A549 (cell line): Measurements from ENCODE around the gene NEAT1. TPM values are rescaled to one million over a fixed set of nuclear protein-coding genes. Genes with fewer than 3 reads are reported as not detected.
A peak's percentile ranks its signal among the peaks of the same experiment; 100 is the strongest.

Experiments
- ATAC-seq, 2 experiments: fragments of 200-7000 bp in 1 of 2; fragments of >200 bp in 1 of 2; cut with Nextera tagmentation in 1 of 2; cut with Tn5 transposase in 1 of 2; 3 replicates each; pipeline versions ENCODE4 v1.8.0 to v1.9.1; 2018 to 2020; ENCODE audit warnings: mild to moderate bottlenecking in 1 of 2, moderate library complexity in 1 of 2
- CTCF ChIA-PET: fragments of 300-600 bp; sonication (Branson Sonifier 250); formaldehyde crosslinking; extraction: SDS; loops from one replicate; lab custom pipeline; 2021; ENCODE audit warnings: antibody characterized with exemption, inconsistent platforms; lab: Yijun Ruan, JAX
- POLR2A ChIA-PET: fragments of 350-600 bp; formaldehyde crosslinking; extraction: SDS; loops from one replicate; lab custom pipeline; 2021; ENCODE audit warnings: antibody characterized with exemption, inconsistent platforms; lab: Yijun Ruan, JAX
- DNase-seq, 2 experiments: peaks; one replicate each; pipeline versions ENCODE4 v3.0.0 to v3.0.0-alpha.2; 2011 to 2016; ENCODE audit warnings: low read depth in 1 of 2, low spot score in 1 of 2
- FAIRE-seq: peaks from 2 replicates; lab custom pipeline; 2011; peaks lifted over from hg19 to GRCh38; lab: Jason Lieb, UNC
- H3K27ac ChIP-seq, 2 experiments: fragments of >200 bp; sonication (Bioruptor Twin); formaldehyde crosslinking; 3 replicates each; pipeline ENCODE4 v1.5.1; 2016 to 2017
- H3K4me1 ChIP-seq: fragments of >200 bp; sonication (Bioruptor Twin); formaldehyde crosslinking; 3 replicates; pipeline ENCODE4 v1.6.1; 2016
- H3K4me2 ChIP-seq: fragments of >200 bp; sonication (Bioruptor Twin); formaldehyde crosslinking; 3 replicates; pipeline ENCODE4 v1.6.1; 2016
- H3K4me3 ChIP-seq: fragments of >200 bp; sonication (Bioruptor Twin); formaldehyde crosslinking; 3 replicates; pipeline ENCODE4 v1.5.1; 2016
- H3K9me3 ChIP-seq: fragments of >200 bp; sonication (Bioruptor Twin); formaldehyde crosslinking; 3 replicates; pipeline ENCODE4 v1.6.1; 2016
- BHLHE40 ChIP-seq: IDR thresholded peaks from 2 replicates; pipeline ENCODE4 v1.6.1; 2012; ENCODE audit warnings: low read depth, low read length, inconsistent platforms
- CBX8 ChIP-seq: fragments of 200-600 bp; sonication (generic); IDR thresholded peaks from 2 replicates; pipeline ENCODE4 v1.6.1; 2016
- CEBPB ChIP-seq, 2 experiments: fragments of >200 bp in 1 of 2; sonication (Bioruptor Twin) in 1 of 2; formaldehyde crosslinking in 1 of 2; IDR thresholded peaks; 2 replicates each; pipeline ENCODE4 v1.6.1; 2012 to 2016
- CHD2 ChIP-seq: fragments of 150-350 bp; IDR thresholded peaks from 2 replicates; pipeline ENCODE4 v1.6.1; 2014; ENCODE audit warnings: low read length; ENCODE audit not compliant: partially characterized antibody
- FOSB ChIP-seq: fragments of 250-450 bp; sonication (Bioruptor Pico); IDR thresholded peaks from 2 replicates; pipeline ENCODE4 v1.5.0; 2020; ENCODE audit warnings: mild to moderate bottlenecking, moderate library complexity
- GATA3 ChIP-seq: IDR thresholded peaks from 2 replicates; pipeline ENCODE4 v1.6.1; 2012; ENCODE audit warnings: borderline replicate concordance
- HEYL ChIP-seq: fragments of 250-450 bp; sonication (Bioruptor Pico); IDR thresholded peaks from 2 replicates; pipeline ENCODE4 v1.8.0; 2021; ENCODE audit warnings: mild to moderate bottlenecking, moderate library complexity
- HOXA7 ChIP-seq: fragments of 250-450 bp; sonication (Bioruptor Pico); IDR thresholded peaks from 2 replicates; pipeline ENCODE4 v1.5.0; 2020; ENCODE audit warnings: mild to moderate bottlenecking, moderate library complexity
- HOXB13 ChIP-seq: fragments of 250-450 bp; sonication (Bioruptor Pico); IDR thresholded peaks from 2 replicates; pipeline ENCODE4 v1.5.0; 2020; ENCODE audit warnings: low read depth, mild to moderate bottlenecking, moderate library complexity
- HOXB5 ChIP-seq: fragments of 250-450 bp; sonication (Bioruptor Pico); IDR thresholded peaks from 2 replicates; pipeline ENCODE4 v1.5.0; 2020; ENCODE audit warnings: mild to moderate bottlenecking, moderate library complexity
- JUNB ChIP-seq: fragments of >200 bp; sonication (Bioruptor Twin); formaldehyde crosslinking; IDR thresholded peaks from 2 replicates; pipeline ENCODE4 v1.6.1; 2016
- KDM5A ChIP-seq: fragments of 200-600 bp; sonication (generic); IDR thresholded peaks from 2 replicates; pipeline ENCODE4 v1.6.1; 2016; ENCODE audit warnings: antibody characterized with exemption, mild to moderate bottlenecking
- MYC ChIP-seq: IDR thresholded peaks from 2 replicates; pipeline ENCODE4 v1.6.1; 2012; ENCODE audit warnings: mild to moderate bottlenecking, inconsistent platforms, low read length, improper control_type of control experiment, borderline replicate concordance
- NFE2L2 ChIP-seq: fragments of 150-350 bp; conservative IDR thresholded peaks from 2 replicates; pipeline ENCODE4 v1.6.1; 2014; ENCODE audit warnings: low read length
- NPAS2 ChIP-seq: fragments of 250-450 bp; sonication (Bioruptor Pico); IDR thresholded peaks from 2 replicates; pipeline ENCODE4 v1.8.0; 2022; ENCODE audit warnings: mild to moderate bottlenecking, moderate library complexity, borderline replicate concordance
- POLR2A ChIP-seq: IDR thresholded peaks from 2 replicates; pipeline ENCODE4 v1.6.1; 2012; ENCODE audit warnings: mild to moderate bottlenecking, low read length
- POLR2AphosphoS2 ChIP-seq: conservative IDR thresholded peaks from 2 replicates; pipeline ENCODE4 v1.6.1; 2012; ENCODE audit warnings: low read length, improper control_type of control experiment, inconsistent platforms
- RCOR1 ChIP-seq: fragments of 150-350 bp; IDR thresholded peaks from 2 replicates; pipeline ENCODE4 v1.6.1; 2014; ENCODE audit warnings: antibody characterized with exemption, low read length, low read depth
- RFX5 ChIP-seq: fragments of 450-650 bp; IDR thresholded peaks from 2 replicates; pipeline ENCODE4 v1.7.1; 2014; ENCODE audit warnings: antibody characterized with exemption, mild to moderate bottlenecking, moderate library complexity
- RNF2 ChIP-seq: fragments of 200-600 bp; sonication (generic); IDR thresholded peaks from 2 replicates; pipeline ENCODE4 v1.6.1; 2016; ENCODE audit warnings: low read depth, mild to moderate bottlenecking, antibody characterized with exemption, moderate library complexity, borderline replicate concordance
- SREBF2 ChIP-seq: fragments of 450-650 bp; IDR thresholded peaks from 2 replicates; pipeline ENCODE4 v1.6.1; 2014; ENCODE audit warnings: mild to moderate bottlenecking, moderate library complexity
- TFCP2L1 ChIP-seq: fragments of 250-450 bp; sonication (Bioruptor Pico); IDR thresholded peaks from 2 replicates; pipeline ENCODE4 v1.5.0; 2021; ENCODE audit warnings: mild to moderate bottlenecking
- TP53 ChIP-seq: fragments of 250-450 bp; sonication (Bioruptor Pico); IDR thresholded peaks from 2 replicates; pipeline ENCODE4 v1.5.0; 2021; ENCODE audit warnings: mild to moderate bottlenecking, moderate library complexity
- ZC3H11A ChIP-seq: fragments of 450-650 bp; IDR thresholded peaks from 2 replicates; pipeline ENCODE4 v1.6.1; 2014; ENCODE audit warnings: antibody characterized with exemption, mild to moderate bottlenecking
- WGBS: methylation state at CpG from one replicate; pipeline ENCODE4 v1.1.6; 2017; ENCODE audit errors: missing lambda C conversion rate; 5-methylcytosine and 5-hydroxymethylcytosine counted together
- polyA plus RNA-seq, 4 experiments: library from polyadenylated mRNA; depleted of rRNA in 3 of 4; stranded (reverse); fragments of >200 nt; fragmentation: RNase III in 1 of 4; extraction: RNeasy Plus Mini Kit Qiagen cat#74134 plus additional on column Dnase treatment in 1 of 4; gene quantifications; 2 replicates in 3 of 4; 3 replicates in 1 of 4; pipeline ENCODE4 v1.2.3, GENCODE V29; 2011 to 2017
- TF ChIP-seq, protein P1 (sequence below): fragments of >200 bp; sonication (Bioruptor Twin); formaldehyde crosslinking; IDR thresholded peaks from 2 replicates; pipeline ENCODE4 v1.6.1; 2016
- TF ChIP-seq, protein P2 (sequence below): fragments of >200 bp; sonication (Bioruptor Twin); formaldehyde crosslinking; IDR thresholded peaks from 3 replicates; pipeline ENCODE4 v1.5.1; 2016
- TF ChIP-seq, protein P3 (sequence below): IDR thresholded peaks from 2 replicates; pipeline ENCODE4 v1.6.1; 2012
- TF ChIP-seq, protein P4 (sequence below): fragments of 200-600 bp; sonication (generic); IDR thresholded peaks from 2 replicates; pipeline ENCODE4 v1.6.1; 2016; ENCODE audit warnings: antibody characterized with exemption, mild to moderate bottlenecking, moderate library complexity
- TF ChIP-seq, protein P5 (sequence below): fragments of 250-450 bp; sonication (Bioruptor Pico); IDR thresholded peaks from 2 replicates; pipeline ENCODE4 v1.5.0; 2021; ENCODE audit warnings: mild to moderate bottlenecking, moderate library complexity, borderline replicate concordance
- TF ChIP-seq, protein P6 (sequence below): fragments of 250-450 bp; sonication (Bioruptor Pico); IDR thresholded peaks from 2 replicates; pipeline ENCODE4 v1.5.0; 2020; ENCODE audit warnings: low read depth, mild to moderate bottlenecking, moderate library complexity

Gene NEAT1
- polyA plus RNA-seq, 2 of the 4 experiments (the other 2 are of a cell fraction): 314 to 1,223 TPM

DNA sequence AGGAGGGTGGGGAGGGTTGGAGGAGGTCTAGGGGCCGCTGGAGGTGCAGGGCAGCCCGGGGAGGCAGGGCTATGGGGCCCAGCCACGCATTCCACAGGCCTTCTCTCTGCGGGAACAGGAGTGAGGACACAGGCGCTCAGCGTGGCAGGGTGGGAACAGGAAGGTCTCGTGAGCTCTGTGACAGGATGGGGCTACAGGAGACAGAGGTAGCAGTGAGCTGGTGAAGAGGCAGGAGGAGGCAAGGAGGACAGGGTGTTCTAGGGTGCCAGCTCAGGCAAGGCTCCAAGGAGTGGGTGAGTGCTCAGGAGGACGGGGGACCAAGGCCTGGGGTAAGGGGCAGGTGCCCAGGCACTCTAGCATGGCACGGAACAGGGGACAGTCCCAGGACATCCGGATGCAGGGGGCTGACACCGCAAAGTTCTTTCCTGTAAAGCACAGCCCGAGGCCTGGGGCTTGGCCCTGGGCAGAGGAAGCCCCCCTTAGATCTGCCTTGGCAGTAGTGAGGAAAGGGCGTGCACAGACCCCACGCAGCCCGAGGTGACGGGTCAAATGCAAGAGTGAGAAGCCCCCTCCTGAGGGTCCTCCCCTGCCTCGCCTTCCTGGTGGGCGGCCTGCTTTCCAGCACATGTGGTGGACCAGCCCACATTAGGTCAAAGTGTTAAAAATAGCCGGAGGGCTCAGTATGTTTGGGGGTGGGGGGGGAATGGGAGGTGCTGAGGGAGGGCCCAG, 4.7 kb upstream of the NEAT1 start (continued):
- TF ChIP-seq, protein P1, sequence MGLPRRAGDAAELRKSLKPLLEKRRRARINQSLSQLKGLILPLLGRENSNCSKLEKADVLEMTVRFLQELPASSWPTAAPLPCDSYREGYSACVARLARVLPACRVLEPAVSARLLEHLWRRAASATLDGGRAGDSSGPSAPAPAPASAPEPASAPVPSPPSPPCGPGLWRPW: no peak
- 0 out of 2 replicates have a peak, but pooled peaks have one; percentile 13 for TF ChIP-seq POLR2AphosphoS2
- TF ChIP-seq RCOR1: no peak
- TF ChIP-seq KDM5A: no peak
- peak; percentile 75 for TF ChIP-seq HOXB13 (CRISPR knock-in tag)
- TF ChIP-seq, protein P2, sequence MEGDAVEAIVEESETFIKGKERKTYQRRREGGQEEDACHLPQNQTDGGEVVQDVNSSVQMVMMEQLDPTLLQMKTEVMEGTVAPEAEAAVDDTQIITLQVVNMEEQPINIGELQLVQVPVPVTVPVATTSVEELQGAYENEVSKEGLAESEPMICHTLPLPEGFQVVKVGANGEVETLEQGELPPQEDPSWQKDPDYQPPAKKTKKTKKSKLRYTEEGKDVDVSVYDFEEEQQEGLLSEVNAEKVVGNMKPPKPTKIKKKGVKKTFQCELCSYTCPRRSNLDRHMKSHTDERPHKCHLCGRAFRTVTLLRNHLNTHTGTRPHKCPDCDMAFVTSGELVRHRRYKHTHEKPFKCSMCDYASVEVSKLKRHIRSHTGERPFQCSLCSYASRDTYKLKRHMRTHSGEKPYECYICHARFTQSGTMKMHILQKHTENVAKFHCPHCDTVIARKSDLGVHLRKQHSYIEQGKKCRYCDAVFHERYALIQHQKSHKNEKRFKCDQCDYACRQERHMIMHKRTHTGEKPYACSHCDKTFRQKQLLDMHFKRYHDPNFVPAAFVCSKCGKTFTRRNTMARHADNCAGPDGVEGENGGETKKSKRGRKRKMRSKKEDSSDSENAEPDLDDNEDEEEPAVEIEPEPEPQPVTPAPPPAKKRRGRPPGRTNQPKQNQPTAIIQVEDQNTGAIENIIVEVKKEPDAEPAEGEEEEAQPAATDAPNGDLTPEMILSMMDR: no peak
- TF ChIP-seq, protein P3, sequence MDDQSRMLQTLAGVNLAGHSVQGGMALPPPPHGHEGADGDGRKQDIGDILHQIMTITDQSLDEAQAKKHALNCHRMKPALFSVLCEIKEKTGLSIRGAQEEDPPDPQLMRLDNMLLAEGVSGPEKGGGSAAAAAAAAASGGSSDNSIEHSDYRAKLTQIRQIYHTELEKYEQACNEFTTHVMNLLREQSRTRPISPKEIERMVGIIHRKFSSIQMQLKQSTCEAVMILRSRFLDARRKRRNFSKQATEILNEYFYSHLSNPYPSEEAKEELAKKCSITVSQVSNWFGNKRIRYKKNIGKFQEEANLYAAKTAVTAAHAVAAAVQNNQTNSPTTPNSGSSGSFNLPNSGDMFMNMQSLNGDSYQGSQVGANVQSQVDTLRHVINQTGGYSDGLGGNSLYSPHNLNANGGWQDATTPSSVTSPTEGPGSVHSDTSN: no peak
- TF ChIP-seq BHLHE40: no peak
- TF ChIP-seq, protein P4, sequence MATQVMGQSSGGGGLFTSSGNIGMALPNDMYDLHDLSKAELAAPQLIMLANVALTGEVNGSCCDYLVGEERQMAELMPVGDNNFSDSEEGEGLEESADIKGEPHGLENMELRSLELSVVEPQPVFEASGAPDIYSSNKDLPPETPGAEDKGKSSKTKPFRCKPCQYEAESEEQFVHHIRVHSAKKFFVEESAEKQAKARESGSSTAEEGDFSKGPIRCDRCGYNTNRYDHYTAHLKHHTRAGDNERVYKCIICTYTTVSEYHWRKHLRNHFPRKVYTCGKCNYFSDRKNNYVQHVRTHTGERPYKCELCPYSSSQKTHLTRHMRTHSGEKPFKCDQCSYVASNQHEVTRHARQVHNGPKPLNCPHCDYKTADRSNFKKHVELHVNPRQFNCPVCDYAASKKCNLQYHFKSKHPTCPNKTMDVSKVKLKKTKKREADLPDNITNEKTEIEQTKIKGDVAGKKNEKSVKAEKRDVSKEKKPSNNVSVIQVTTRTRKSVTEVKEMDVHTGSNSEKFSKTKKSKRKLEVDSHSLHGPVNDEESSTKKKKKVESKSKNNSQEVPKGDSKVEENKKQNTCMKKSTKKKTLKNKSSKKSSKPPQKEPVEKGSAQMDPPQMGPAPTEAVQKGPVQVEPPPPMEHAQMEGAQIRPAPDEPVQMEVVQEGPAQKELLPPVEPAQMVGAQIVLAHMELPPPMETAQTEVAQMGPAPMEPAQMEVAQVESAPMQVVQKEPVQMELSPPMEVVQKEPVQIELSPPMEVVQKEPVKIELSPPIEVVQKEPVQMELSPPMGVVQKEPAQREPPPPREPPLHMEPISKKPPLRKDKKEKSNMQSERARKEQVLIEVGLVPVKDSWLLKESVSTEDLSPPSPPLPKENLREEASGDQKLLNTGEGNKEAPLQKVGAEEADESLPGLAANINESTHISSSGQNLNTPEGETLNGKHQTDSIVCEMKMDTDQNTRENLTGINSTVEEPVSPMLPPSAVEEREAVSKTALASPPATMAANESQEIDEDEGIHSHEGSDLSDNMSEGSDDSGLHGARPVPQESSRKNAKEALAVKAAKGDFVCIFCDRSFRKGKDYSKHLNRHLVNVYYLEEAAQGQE: no peak
- no peak for TF ChIP-seq NFE2L2
- TF ChIP-seq TP53 (CRISPR knock-in tag): peak; percentile 32; the same call in 1 of the 2 replicates
- TF ChIP-seq GATA3: no peak
- TF ChIP-seq FOSB (CRISPR knock-in tag): peak; percentile 81
- TF ChIP-seq, protein P5, sequence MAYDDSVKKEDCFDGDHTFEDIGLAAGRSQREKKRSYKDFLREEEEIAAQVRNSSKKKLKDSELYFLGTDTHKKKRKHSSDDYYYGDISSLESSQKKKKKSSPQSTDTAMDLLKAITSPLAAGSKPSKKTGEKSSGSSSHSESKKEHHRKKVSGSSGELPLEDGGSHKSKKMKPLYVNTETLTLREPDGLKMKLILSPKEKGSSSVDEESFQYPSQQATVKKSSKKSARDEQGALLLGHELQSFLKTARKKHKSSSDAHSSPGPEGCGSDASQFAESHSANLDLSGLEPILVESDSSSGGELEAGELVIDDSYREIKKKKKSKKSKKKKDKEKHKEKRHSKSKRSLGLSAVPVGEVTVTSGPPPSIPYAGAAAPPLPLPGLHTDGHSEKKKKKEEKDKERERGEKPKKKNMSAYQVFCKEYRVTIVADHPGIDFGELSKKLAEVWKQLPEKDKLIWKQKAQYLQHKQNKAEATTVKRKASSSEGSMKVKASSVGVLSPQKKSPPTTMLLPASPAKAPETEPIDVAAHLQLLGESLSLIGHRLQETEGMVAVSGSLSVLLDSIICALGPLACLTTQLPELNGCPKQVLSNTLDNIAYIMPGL (CRISPR knock-in tag): no peak
- TF ChIP-seq CBX8: no peak
- TF ChIP-seq CHD2: no peak
- no peak for TF ChIP-seq CEBPB (IDR thresholded peaks at IDR 0.05)
- TF ChIP-seq, all 56 proteins: peak for 8

DNA sequence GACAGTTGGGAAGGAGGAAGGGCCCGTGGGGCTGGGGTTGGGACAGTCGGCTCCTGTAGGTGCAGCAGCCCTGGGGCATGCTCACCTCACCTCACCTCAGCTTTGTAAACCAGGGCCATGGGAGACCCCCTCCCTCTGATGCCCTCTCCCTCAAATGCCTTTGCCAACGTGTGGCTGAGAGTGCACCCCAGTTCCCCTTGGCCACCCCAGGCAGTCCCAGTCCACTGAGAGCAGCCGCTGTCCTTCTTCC, 4.2 kb upstream of the NEAT1 start:
- ATAC-seq: peak; percentile 1 to 2; a peak in 5 of 6 replicates
- peaks cover 52% of the 10 kb centered on the region for H3K4me1 ChIP-seq
- H3K27ac ChIP-seq: peak overlapping the region; percentile 97 to 100
- ChIA-PET POLR2A (interaction anchor here (0.7 to 17.5 kb wide), 13 partner anchors 8 to 85 kb away, joined by 3 to 756 read pairs (median 10); partner anchors contain the start of genes MALAT1, NEAT1 and SLC25A45), CTCF (interaction anchor here (1.2 to 17.0 kb wide), 4 partner anchors 12 to 92 kb away, joined by 3 to 208 read pairs (median 82); partner anchors contain the start of genes FRMD8 and SLC25A45)
- H3K4me2 ChIP-seq: peak overlapping the region; percentile 89
- peak overlapping the region; percentile 23 for H3K4me3 ChIP-seq
- H3K9me3 ChIP-seq: no peaks in the 10 kb centered on the region
- no peak for DNase-seq
- FAIRE-seq: no peak
- WGBS: 3% methylated on average over 3 of the region's 4 CpGs
- no peak for TF ChIP-seq SREBF2
- no peak for TF ChIP-seq JUNB
- TF ChIP-seq TFCP2L1: peak; percentile 97
- no peak for TF ChIP-seq MYC
- TF ChIP-seq CEBPB (IDR thresholded peaks at IDR 0.05): no peak
- TF ChIP-seq HOXB5 (CRISPR knock-in tag): no peak
- TF ChIP-seq RNF2: no peak
- no peak for TF ChIP-seq HEYL (CRISPR knock-in tag)
- TF ChIP-seq HOXB13 (CRISPR knock-in tag): peak; percentile 45
- TF ChIP-seq POLR2A: peak; percentile 73
- TF ChIP-seq, protein P1: no peak
- no peak for TF ChIP-seq RFX5
- peak; percentile 90; the same call in 1 of the 2 replicates for TF ChIP-seq HOXA7
- TF ChIP-seq, protein P6, sequence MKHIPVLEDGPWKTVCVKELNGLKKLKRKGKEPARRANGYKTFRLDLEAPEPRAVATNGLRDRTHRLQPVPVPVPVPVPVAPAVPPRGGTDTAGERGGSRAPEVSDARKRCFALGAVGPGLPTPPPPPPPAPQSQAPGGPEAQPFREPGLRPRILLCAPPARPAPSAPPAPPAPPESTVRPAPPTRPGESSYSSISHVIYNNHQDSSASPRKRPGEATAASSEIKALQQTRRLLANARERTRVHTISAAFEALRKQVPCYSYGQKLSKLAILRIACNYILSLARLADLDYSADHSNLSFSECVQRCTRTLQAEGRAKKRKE: 0 out of 2 replicates have a peak, but pooled peaks have one; percentile 26
- no peak for TF ChIP-seq NPAS2 (CRISPR knock-in tag)
- no peak for TF ChIP-seq ZC3H11A
